ENCODE results near the gene MYH3. TPM values are rescaled to one million over a fixed set of nuclear protein-coding genes. Genes with fewer than 3 reads are reported as not detected.

MYH3 gene
- total RNA-seq, 1 donor from 2014 or later = 0.32 TPM

DNA sequence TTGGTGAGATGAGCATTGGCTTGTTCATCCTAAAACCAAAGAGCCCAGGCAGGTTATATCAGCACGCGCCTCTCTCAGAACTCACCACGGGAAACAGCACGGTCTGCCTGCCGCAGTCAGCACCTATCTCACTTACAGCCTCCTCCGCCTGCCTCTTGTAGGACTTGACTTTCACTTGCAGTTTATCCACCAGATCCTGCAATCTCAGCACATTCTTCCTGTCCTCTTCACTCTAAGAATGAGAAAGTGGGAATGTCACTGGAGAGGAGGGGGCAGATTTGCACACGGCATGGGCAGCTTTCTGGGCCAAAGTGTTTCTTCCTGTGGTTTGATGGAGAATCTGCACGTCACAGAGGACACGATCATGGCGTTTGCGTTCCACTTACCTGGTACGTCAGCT is 27.4 kb downstream of the MYH3 start:
- peaks cover 18 to 21% of the 10 kb centered on the region in 2 donors for H3K36me3 ChIP-seq
- TF ChIP-seq CTCF (IDR thresholded peaks at IDR 0.05) = no peak
- no peak for DNase-seq (ENCODE audit: low spot score in 2 of 2)

GRCh38 chr17:10628756-10629155 is 28.4 kb downstream of the MYH3 start:
- DNase-seq (ENCODE audit: low spot score in 2 of 2) = no peak
- Histone ChIP-seq H3K4me1 (no peaks in the 10 kb centered on the region), H3K36me3 (peaks cover 11 to 14% of the 10 kb centered on the region in 2 donors), H3K27me3 (no peaks in the 10 kb centered on the region), H3K9me3 (no peaks in the 10 kb centered on the region), H3K27ac (no peak overlapping the region), H3K4me3 (no peak overlapping the region)
- intact Hi-C loops (cut with DNase I) = no loop called here
- peak in 2 of 3 experiments; percentile 25 to 31 for TF ChIP-seq CTCF (IDR thresholded peaks at IDR 0.05)

More for the DNA sequence above, 27.4 kb downstream of the MYH3 start:
- Histone ChIP-seq H3K4me3 (no peak overlapping the region), H3K27ac (no peak overlapping the region), H3K27me3 (no peaks in the 10 kb centered on the region), H3K9me3 (no peaks in the 10 kb centered on the region), H3K4me1 (no peaks in the 10 kb centered on the region)
- intact Hi-C loops (cut with DNase I) = no loop called here

DNA sequence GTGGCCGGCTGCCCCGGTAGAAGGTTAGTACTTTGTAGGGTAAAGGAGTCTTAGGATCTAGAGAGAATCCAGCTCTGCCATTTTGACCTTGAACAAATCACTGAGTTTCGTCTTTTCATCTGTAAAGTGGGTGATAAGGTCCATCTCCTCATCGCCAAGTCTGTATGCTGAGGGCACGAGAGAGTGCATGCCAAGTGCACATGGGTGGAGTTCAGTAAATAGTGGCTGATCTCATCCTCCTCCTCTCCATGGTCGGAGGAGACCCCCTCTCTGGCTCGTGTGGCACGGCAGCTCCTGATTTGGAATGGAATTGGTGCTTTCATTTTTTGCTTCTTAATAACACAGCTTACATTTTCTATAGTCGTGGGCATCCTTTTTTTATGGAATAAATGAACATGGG is 30.7 kb downstream of the MYH3 start:
- H3K4me1 ChIP-seq = no peaks in the 10 kb centered on the region
- no peak overlapping the region for H3K4me3 ChIP-seq
- H3K27me3 ChIP-seq = no peaks in the 10 kb centered on the region
- no peak for DNase-seq (ENCODE audit: low spot score in 2 of 2)
- H3K27ac ChIP-seq = no peak overlapping the region
- no peaks in the 10 kb centered on the region for H3K9me3 ChIP-seq
- no peak for TF ChIP-seq CTCF (IDR thresholded peaks at IDR 0.05)
- intact Hi-C loops (cut with DNase I) = no loop called here
- peaks cover 8 to 11% of the 10 kb centered on the region in 2 donors for H3K36me3 ChIP-seq

- Histone ChIP-seq H3K9me3 (no peaks in the 10 kb centered on the region), H3K36me3 (peaks cover 8 to 10% of the 10 kb centered on the region in 2 donors), H3K27me3 (no peaks in the 10 kb centered on the region), H3K4me1 (no peaks in the 10 kb centered on the region), H3K4me3 (no peak overlapping the region), H3K27ac (no peak overlapping the region)
- intact Hi-C loops (cut with DNase I) = no loop called here
- no peak for TF ChIP-seq CTCF (IDR thresholded peaks at IDR 0.05)
- DNase-seq (ENCODE audit: low spot score in 2 of 2) = no peak
Observed at GRCh38 chr17:10624969-10625368, 32.1 kb downstream of the MYH3 start.

- H3K27ac ChIP-seq = no peak overlapping the region
- no peaks in the 10 kb centered on the region for H3K9me3 ChIP-seq
- no peaks in the 10 kb centered on the region for H3K27me3 ChIP-seq
- intact Hi-C loops (cut with DNase I) = no loop called here
- H3K4me1 ChIP-seq = no peaks in the 10 kb centered on the region
- no peak overlapping the region for H3K4me3 ChIP-seq
- peaks cover 0 to 2% of the 10 kb centered on the region in 2 donors for H3K36me3 ChIP-seq
- no peak for TF ChIP-seq CTCF (IDR thresholded peaks at IDR 0.05)
- peak in 1 of 2 donors; percentile 1 for DNase-seq (ENCODE audit: low spot score in 2 of 2)
Observed at GRCh38 chr17:10623737-10624338, 33.3 kb downstream of the MYH3 start.

Measured in ascending aorta (tissue), 2 donors.